HG03575 (cell line): ENCODE results near the gene FBXW4.
"Not testable (repeated sequence)": the region's sequence is repeated elsewhere in the genome, so short reads cannot be mapped to it uniquely, and the experiment has no call there.

Experiments used
- ATAC-seq: cut with Tn5 transposase; IDR thresholded peaks from one replicate; pipeline ENCODE4 v1.9.1; 2021; ENCODE audit not compliant: unreplicated experiment, insufficient number of reproducible peaks, low FRiP score; ENCODE audit errors: extremely low read depth

Gene FBXW4

DNA sequence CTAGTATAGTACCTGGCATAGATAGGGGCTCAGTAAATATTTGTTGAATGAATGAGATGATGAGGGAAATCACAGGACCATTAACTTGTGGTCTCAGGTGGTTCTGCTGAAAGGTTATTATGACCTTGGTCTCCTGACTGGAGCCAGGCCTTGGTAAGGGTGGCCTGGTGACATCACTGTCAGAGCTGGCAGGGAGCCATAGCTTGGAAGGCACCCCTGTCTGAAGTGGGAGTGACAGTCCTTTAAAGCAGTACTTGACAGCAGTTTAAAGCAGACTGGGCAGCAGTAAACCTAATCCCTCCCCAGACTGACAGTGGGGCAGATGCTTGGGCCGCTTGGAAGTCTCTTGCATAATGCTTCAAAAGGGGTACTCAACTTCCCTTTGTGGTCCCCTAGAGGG, 93.4 kb downstream of the FBXW4 start:
- no peak for ATAC-seq

DNA sequence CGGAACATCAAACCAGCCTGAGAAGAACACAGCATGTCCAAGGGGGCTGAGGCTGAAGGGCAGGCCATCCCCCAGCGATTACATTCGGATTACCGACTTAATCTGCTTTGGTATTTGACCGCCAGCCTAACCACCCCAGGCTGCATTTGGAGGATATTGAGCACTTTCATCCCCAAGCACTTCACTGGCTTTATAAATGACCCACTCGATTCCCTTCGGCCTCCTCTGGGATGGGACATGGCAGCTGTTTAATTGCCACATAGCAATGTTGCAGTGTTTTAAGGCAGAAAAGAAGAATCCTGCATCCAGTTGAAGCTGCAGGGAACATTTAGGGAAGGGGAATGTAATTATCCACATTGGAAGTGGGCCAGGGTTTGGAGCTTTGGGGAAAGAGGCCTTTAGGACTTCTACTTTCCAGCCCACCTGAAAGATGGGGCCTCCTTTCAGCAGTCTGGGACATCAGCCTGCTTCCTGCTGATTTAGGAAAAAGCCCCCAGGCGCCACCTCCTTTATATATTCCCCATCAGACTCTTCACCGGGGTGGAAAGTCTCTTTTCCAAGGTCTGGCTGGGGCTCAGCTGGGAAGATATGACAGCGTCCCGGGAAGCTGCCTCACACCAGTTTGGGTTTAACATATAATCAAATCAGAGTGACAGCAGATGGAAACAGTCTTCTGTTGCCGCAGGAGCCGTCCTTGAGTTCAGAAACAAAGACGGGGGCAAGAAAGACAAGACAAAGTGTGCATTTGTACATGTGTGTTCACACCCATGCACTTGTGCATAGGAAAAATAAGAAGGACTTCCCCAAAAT, 97.7 kb downstream of the FBXW4 start:
- ATAC-seq, result no peak

DNA sequence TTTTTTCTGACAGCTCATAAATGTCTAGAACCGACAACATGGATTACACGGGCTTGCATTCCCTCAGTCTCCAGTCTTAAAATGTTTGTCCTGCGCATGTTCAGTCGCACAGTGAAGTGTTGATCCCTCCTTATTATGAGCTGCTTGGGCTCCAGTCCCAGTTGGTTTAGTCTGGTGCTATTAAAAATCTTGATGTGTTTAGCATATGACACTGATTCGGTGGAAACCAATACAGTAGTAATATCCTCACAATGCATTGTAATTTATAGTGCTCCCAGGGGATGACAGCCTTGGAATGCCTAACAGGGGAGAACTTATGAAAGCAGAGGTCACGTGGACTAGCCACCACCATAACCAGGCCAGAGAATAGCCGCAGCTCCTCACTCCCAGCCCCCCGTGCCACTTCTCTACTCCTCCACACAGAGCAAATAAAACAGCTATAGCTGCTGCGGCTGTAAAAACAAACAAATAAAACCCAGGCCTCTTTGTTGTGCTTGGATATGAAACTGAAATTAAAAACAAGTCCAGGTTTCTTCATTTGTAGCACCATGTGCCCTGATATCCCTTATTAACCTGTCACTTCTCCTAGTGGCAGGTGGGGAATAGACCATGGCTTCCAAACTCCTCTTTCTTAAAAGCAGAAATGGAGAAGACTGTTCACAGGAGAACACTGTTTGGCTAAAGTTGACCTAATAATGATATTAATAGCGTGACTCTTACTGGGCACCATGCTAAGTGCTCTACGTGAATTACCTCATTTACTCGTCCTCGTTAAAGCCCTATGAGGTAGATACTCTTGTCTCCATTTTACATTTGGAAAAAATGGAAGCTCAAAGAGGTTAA, 99.2 kb downstream of the FBXW4 start:
- ATAC-seq, result no peak

DNA sequence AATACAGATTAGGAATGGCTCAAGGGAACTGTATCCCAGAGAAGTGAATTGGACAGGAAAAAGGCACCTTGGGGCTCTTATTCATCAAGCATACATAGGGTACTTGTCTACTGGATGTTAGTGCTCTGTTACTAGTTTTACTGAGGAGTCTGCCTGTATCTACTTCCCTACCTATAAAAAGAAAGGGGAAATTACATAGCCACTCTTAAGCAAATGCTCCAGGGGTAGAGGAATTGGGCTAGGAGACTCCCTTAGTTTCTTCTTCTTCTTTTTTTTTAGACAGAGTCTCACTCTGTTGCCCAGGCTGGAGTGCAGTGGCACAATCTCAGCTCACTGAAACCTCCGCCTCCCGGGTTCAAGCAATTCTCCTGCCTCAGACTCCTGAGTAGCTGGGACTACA, 101.6 kb downstream of the FBXW4 start:
- ATAC-seq, result not testable (repeated sequence)

DNA sequence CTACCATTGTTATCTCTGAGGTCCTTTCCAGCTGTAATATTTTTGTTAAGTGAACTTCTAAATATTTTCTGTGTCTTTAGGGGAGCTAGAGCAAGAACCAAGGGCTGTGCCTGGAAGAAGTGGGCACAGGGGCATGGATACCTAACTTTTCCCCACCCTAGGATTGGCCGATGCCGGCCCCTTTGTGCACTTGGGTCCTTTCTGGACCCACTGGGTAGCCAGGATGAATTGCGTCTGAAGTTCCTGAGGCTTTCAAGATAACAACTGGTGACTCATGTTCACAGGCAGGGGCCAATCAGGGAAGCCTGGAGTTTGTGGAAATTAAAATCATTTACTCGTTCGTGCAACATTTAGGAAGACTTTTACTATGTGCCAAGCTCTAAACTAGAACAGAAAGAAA, 106.1 kb downstream of the FBXW4 start:
- ATAC-seq, result no peak

DNA sequence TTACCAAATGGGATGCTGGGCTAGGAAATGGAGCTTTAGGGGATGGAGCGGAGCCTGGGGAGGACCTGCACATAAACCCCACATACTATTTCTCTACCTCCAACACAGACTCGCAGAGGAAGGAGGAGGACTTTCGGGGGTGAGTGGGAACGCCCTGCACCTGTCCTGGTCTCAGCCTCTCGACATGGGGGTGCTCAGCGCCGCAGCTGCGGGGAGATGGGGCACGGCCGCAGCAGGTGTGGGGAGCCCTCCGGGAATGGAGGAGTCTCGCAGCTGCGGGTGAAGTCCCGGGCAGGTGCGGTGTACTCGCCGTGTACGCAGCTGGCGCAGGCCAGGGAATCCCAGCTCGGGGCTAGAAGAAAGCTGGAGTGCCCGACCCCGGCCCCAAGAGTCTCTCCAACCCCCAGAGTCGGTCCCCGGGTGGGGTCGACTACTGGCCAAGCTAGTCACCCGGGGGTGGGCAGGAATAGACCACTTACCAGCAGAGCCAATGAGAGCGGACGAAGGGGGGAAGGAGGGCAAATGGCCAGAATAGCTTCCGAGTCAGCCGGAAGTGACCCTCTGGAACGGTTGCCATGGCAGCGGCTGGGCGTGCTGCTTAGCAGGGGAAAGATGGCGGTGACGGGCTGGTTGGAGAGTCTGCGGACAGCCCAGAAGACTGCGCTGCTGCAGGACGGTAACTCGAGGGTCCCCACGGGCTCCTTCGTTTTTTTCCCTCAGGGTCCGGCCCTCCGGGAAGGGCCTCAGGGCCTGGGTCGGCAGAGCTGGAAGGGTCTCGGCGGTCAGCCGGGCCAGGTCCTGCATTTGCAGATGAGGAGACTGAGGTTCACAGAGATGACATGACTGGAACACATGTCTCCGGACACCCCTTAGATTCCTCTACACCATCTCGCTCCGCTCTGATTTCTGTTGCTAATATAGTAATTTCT, 107.0 kb downstream of the FBXW4 start, which contains the start of the genes DPCD and POLL:
DPCD (plus strand) TSS at position 597 of the 929 bp plus-strand sequence; CDS start at position 613, 16 bp downstream.
POLL (minus strand) TSS at position 533 of the 929 bp plus-strand sequence. CDS start 897 bp downstream, outside the sequence.
- ATAC-seq, result no peak

DNA sequence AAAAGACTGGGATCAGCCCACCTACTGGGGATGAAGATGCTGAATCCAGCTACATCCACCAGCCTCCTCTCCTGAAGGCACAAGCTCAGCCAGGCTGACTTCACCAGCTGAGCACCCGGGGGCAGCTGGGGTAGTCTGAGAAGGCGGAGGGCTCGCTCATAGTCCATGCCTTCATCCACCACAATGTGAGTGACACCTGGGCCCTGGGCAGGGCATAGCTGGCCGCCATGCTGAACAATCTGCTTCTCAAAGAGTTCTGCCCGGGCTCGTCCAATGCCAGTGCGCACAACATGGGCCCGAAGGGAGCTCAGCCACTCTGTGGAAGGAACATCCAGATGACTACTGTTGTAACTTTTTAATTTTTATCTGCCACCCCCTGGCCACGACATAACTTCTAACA, 109.1 kb downstream of the FBXW4 start:
- no peak for ATAC-seq

DNA sequence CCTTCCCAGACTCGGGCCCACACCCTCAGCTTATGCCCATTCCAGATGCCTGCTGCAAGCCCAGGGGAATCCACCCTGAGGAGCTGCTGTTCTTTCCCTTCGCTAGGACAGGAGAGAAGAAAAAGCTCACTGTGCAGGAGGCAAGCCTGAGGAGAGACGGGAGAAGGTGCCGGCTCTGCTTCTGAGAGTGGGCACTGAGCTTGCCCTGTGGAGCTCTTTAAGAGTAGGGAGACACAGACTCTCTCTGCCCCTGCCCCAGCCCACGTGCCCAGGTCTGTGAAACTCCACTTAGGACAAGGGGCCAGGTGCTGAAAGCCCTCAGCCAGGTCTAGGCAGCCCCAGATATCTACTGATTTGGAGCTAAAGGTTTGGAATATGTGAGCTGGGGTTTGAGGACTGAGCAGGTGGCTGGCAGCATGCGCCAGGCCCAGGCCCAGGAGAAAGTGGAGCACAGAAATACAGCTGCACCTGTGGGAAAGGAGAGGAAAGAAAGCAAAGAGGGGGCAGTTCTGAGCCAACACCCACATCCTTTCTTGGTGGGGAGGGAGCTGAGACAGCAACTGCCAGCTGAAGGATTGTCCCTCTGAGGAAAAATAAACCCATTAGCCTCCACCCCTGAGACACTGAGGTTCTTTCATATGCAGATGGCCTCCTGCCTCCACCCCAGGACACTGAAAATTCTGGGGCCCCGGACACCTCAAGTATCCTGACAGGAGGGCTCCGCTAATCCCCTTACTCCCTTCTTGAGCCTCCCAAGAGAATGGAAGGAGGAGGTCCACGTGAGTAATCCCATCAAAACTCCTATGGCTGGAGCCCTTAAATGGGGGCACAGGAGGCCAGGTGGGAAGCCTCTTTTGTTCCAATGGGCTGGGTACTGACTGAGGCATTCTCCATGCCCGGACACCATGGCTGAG, 114.2 kb downstream of the FBXW4 start:
- ATAC-seq, result no peak

DNA sequence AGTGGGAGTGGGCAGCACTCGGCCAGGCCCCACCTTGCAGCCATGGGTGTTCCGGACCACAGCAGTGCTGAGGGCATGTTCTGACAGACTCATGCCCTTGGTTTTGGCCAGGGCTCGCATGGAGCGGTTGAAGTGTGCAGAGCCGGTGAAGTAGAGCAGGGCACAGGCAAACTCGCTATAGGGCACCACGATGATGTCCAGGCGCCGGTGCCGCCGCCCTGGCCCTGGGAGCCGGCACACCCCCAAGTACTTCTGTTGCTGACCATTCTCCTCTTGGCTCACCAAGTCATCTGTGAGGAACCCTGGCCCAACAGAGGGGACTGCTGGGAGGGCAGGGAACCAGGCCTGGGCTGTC, 115.5 kb downstream of the FBXW4 start:
- ATAC-seq, result no peak

DNA sequence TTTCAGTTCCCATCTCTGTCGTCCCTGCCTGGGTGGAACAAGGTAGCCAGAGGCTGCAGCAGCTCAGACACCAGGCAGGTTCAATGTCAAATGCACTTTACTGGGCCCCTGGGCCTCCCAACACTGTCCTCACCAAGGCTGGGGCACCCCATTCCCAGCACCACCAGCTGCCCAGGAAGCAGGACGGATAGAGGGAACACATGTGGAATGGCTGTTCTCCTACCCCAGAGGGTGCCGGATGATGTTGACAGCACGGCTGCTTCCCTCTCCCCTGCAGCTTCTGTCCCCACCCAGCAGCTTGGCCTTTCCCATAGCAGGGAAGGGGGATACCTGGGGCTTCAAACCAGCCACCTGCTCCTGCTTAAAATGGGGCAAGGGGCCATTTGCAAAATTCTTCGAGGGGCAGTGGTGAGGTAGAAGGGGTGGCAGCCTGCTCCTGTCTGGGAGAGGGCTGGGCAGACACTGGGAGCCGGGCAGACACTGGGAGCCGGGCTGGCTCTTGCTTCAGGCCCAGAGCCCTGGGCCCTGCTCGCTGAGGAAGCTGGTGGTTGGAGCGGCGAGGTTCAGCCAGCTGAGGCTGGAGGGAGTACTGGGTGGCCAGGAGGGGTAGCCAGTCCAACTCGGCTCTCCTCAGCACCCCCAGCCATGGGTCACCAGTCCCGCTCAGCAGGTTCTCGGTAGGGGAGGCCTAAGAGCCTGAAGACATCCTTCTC, 116.0 kb downstream of the FBXW4 start:
- ATAC-seq, result no peak

DNA sequence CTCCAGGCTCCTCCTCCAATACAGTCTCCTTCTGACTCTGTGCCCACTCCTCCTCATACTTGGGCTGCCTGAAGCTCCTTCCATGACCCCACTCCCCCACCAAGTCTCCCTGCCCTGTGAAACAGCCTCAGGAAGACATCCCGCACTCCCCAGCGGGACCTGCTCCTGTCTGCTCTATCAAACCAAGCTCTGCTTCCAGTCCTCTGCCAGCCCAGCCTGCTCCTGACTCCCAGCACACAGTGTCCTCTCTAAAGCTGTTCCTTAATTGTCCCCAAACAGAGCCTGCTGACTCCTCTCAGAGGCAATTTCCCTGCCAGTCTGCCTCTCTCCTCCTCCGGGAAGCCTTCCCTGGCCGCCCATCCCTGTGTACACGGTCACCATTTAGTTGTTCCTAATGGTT, 116.8 kb downstream of the FBXW4 start:
- ATAC-seq, result no peak

DNA sequence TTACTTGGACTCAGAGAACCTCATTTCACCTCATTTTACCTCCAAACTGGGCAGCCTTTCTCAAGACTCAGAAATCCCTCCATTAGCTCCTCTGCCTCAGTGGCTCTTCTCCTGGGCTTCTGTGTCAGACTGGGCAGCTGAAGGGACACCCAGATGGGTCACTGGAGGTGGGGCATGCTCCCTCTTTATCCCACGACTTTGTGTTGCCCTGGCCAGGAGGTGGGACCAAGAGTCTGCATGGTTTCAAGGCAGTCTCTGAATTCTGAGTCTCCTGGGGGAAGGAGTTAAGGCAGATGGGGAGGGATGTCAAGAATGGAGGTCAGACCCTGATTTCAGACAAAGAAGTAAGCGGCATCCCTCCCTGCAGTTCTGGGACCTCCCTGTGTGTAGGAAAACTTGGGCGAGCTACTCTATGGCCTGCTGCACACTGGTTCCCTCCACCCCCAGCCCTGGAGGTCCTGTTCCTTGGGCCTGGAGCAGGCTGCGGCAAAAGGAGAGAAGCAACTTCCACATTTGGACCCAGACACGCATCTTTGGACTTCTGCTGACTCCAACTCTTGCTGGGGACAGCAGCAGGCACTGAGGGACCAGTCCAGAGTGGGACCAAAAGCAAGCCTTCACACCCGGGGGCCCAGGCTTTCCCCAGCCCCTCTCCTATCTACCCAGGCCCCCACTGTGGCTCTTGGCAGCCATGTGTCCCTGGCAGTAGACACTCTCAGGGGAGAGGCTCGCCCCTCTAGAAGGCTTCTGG, 117.7 kb downstream of the FBXW4 start:
- ATAC-seq, result no peak

DNA sequence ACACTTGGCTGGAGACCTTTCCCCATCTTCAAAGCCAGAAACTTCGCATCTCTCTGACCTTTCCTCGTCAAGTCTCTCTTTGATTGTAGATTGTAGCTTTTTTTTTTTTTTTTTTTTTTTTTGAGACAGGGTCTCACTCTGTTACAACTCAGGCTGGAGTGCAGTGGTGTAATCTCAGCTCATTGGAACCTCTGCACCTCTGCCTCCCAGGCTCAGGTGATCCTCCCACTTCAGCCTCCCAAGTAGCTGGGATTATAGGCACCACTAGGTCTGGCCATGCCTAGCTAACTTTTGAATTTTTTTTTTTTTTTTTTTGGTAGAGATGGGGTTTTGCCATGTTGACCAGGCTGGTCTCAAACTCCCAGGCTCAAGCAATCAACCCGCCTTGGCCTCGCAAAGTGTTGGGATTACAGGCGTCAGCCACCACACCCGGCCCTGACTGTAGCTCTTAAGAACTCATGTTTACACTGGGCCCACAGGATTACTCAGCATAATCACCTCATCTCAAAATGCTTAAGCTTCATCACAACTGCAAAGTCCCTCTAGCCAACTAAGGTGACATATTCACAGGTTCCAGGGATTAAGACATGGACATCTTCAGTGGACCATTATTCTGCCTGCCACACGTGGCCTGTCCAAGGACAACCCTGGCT, 118.6 kb downstream of the FBXW4 start:
- ATAC-seq, result no peak

DNA sequence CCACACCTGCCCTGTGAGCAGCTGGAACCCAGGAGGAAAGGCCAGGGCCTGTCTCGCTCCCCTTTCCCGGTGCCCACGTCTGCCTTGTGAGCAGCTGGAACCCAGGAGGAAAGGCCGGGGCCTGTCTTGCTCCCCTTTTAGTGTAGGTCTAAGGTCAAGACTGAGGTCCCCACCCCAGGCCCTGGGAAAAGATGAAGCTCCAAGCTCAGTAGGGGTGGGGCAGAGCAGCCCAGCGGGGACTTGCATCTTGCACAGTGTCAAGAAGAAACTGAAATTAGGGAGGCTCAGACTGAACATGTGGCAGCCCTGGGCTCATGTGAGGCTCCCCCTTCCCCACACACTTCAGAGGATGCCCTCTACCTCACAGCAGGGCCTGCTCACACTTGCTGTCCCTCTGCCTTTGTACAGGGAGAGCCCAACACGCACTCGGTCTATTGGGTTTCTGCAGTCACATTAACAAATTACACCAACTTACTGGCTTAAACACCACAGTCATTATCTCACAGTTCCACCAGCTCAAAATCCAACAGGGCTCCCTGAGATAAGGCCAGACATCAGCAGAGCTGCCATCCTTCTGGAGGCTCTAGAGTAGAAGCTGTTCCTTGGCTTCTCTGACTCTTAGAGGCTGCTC, 119.3 kb downstream of the FBXW4 start:
- no peak for ATAC-seq

DNA sequence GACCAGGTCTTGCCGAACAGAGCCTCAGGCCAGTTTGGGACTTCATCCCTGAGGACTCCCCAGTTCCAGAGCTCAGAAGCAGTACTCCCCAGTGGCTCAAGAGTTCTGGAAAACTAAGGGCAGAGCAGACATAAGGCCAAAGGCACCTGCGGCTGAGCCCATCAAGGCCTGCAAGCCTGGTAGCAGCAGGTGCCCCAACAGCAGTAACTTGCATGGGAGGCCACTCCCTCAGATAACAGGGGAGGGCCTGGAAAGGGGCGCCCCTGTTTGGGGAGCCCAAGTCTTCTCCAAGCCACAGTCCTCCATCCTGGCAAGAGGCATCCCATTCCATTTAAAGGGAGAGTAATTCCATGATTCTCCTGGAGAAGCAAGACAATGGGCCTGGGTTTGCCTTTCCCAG, 119.9 kb downstream of the FBXW4 start:
- ATAC-seq, result no peak
